Neural cell (in vitro differentiated cells): Measurements from ENCODE around the gene NYAP2. TPM values are rescaled to one million over a fixed set of nuclear protein-coding genes. Genes with fewer than 3 reads are reported as not detected.

ENCODE experiments used
- H2AFZ ChIP-seq: fragments of 200-600, 300-800 bp; sonication (generic), shearing (Covaris generic); 2 replicates; pipeline ENCODE4 v1.6.0; 2014; ENCODE audit warnings: low read depth, mild to moderate bottlenecking, antibody characterized with exemption, low read length, moderate library complexity
- H3F3A ChIP-seq: fragments of 200-600 bp; shearing (Covaris generic); 2 replicates; pipeline ENCODE4 v1.6.1; 2016; ENCODE audit warnings: mild to moderate bottlenecking, moderate library complexity, mixed read lengths, antibody characterized with exemption, low read length; ENCODE audit not compliant: insufficient read depth, poor library complexity, severe bottlenecking
- H3K27ac ChIP-seq: fragments of 200-600, 300-800 bp; sonication (generic), shearing (Covaris generic); 2 replicates; pipeline ENCODE4 v1.5.1; 2014; ENCODE audit warnings: mild to moderate bottlenecking, low read length, moderate library complexity
- H3K27me3 ChIP-seq: fragments of 300-800, 200-600 bp; sonication (generic), shearing (Covaris generic); 2 replicates; pipeline ENCODE4 v1.6.0; 2014; ENCODE audit warnings: mild to moderate bottlenecking, low read depth, low read length, moderate library complexity; ENCODE audit not compliant: insufficient read depth
- H3K36me3 ChIP-seq: fragments of 300-800, 200-600 bp; sonication (generic), shearing (Covaris generic); 2 replicates; pipeline ENCODE4 v1.5.1; 2014; ENCODE audit warnings: mild to moderate bottlenecking, antibody characterized with exemption, low read length, moderate library complexity; ENCODE audit not compliant: insufficient read depth
- H3K4me2 ChIP-seq: fragments of 300-800, 200-600 bp; sonication (generic), shearing (Covaris generic); 2 replicates; pipeline ENCODE4 v1.6.0; 2014; ENCODE audit warnings: mild to moderate bottlenecking, low read length
- H3K4me3 ChIP-seq: fragments of 300-800, 200-600 bp; sonication (generic), shearing (Covaris generic); 2 replicates; pipeline ENCODE4 v1.5.1; 2014; ENCODE audit warnings: mild to moderate bottlenecking, low read length, moderate library complexity
- H3K79me2 ChIP-seq: fragments of 200-600 bp; shearing (Covaris generic); replicated peaks from 2 replicates; pipeline ENCODE4 v1.6.0; 2014; ENCODE audit warnings: mild to moderate bottlenecking, low read length, moderate library complexity; ENCODE audit not compliant: insufficient read depth
- H3K9ac ChIP-seq: fragments of 300-800, 200-600 bp; sonication (generic), shearing (Covaris generic); 2 replicates; pipeline ENCODE4 v1.6.1; 2016; ENCODE audit warnings: mild to moderate bottlenecking, low read length, mixed read lengths
- H3K9me2 ChIP-seq: fragments of 200-600 bp; shearing (Covaris generic); 2 replicates; pipeline ENCODE4 v1.6.1; 2016; ENCODE audit warnings: mild to moderate bottlenecking, low read length, mixed read lengths; ENCODE audit not compliant: insufficient read depth
- H3K9me3 ChIP-seq: fragments of 200-600, 300-800 bp; sonication (generic), shearing (Covaris generic); 2 replicates; pipeline ENCODE4 v1.6.1; 2016; ENCODE audit warnings: mild to moderate bottlenecking, mixed run types, low read length, moderate library complexity, mixed read lengths
- H4K20me1 ChIP-seq: fragments of 200-600 bp; shearing (Covaris generic); 2 replicates; pipeline ENCODE4 v1.6.1; 2016; ENCODE audit warnings: mild to moderate bottlenecking, mixed run types; ENCODE audit not compliant: insufficient read depth
- EP300 ChIP-seq: fragments of 450-650 bp; conservative IDR thresholded peaks from 2 replicates; pipeline ENCODE4 v1.6.1; 2014; ENCODE audit warnings: antibody characterized with exemption, mild to moderate bottlenecking, moderate library complexity; ENCODE audit not compliant: poor library complexity, severe bottlenecking
- EZH2 ChIP-seq: fragments of 200-600, 300-800 bp; shearing (Covaris generic), sonication (generic); IDR thresholded peaks from 2 replicates; pipeline ENCODE4 v1.6.1; 2014; ENCODE audit warnings: antibody characterized with exemption, low read length, borderline replicate concordance, mild to moderate bottlenecking; ENCODE audit not compliant: insufficient read depth, poor library complexity, severe bottlenecking
- MXI1 ChIP-seq: fragments of 450-650 bp; conservative IDR thresholded peaks from 2 replicates; pipeline ENCODE4 v1.6.1; 2014; ENCODE audit warnings: antibody characterized with exemption, mild to moderate bottlenecking; ENCODE audit not compliant: poor library complexity, severe bottlenecking
- POLR2AphosphoS5 ChIP-seq: IDR thresholded peaks from 2 replicates; pipeline ENCODE4 v1.6.1; 2012
- RAD21 ChIP-seq: fragments of 450-650 bp; conservative IDR thresholded peaks from 2 replicates; pipeline ENCODE4 v1.6.1; 2014; ENCODE audit warnings: antibody characterized with exemption, mild to moderate bottlenecking, moderate library complexity
- SMC3 ChIP-seq: fragments of 450-650 bp; conservative IDR thresholded peaks from 2 replicates; pipeline ENCODE4 v1.6.1; 2014; ENCODE audit warnings: antibody characterized with exemption, mild to moderate bottlenecking, moderate library complexity; ENCODE audit not compliant: poor library complexity
- TAF1 ChIP-seq: IDR thresholded peaks from 2 replicates; pipeline ENCODE4 v1.6.1; 2012; ENCODE audit warnings: low read depth
- polyA plus RNA-seq: library from polyadenylated mRNA; depleted of rRNA; stranded (reverse); fragments of >200 nt; gene quantifications from 2 replicates; pipeline ENCODE4 v1.2.3, GENCODE V29; 2014
- TF ChIP-seq, protein P1 (sequence below): IDR thresholded peaks from 2 replicates; pipeline ENCODE4 v1.6.1; 2012; ENCODE audit warnings: borderline replicate concordance
- TF ChIP-seq, protein P2 (sequence below): fragments of 450-650 bp; IDR thresholded peaks from 2 replicates; pipeline ENCODE4 v1.5.1; 2014; ENCODE audit warnings: antibody characterized with exemption, mild to moderate bottlenecking, moderate library complexity; ENCODE audit not compliant: poor library complexity, severe bottlenecking

The NYAP2 gene
- polyA plus RNA-seq, 1 donor from 2014 or later, result 0.98 TPM

DNA sequence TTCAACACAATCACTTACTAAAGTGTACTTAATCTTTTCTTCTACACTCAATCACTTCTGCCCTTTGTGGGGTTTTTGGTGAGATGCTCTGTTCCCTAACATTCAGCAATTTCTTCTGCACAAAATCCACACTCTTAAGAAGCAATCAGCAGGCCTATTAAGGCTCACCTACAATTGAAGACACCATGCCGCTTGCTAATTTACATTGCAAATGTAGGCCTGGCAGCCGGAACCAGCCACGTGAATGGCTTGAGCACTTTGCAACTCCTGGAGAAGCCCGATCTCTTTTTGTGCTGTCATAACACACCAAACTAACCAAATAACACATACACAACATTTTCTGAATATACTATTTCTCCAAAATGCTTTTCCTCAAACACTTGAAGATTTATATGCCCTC is 66.3 kb downstream of the NYAP2 start:
- Histone ChIP-seq H3K9ac (no peak overlapping the region), H3K9me3 (no peaks in the 10 kb centered on the region), H3K27me3 (no peaks in the 10 kb centered on the region), H3F3A (no peaks in the 10 kb centered on the region), H3K4me3 (no peak overlapping the region), H3K36me3 (no peaks in the 10 kb centered on the region), H2AFZ (no peak overlapping the region), H3K27ac (no peak overlapping the region), H3K79me2 (no peaks in the 10 kb centered on the region), H4K20me1 (no peaks in the 10 kb centered on the region), H3K4me2 (no peak overlapping the region), H3K9me2 (no peaks in the 10 kb centered on the region)
- TF ChIP-seq EZH2 (no peak), TAF1 (no peak), RAD21 (no peak), SMC3 (no peak), MXI1 (no peak), POLR2AphosphoS5 (no peak), EP300 (no peak)
- TF ChIP-seq, protein P1, sequence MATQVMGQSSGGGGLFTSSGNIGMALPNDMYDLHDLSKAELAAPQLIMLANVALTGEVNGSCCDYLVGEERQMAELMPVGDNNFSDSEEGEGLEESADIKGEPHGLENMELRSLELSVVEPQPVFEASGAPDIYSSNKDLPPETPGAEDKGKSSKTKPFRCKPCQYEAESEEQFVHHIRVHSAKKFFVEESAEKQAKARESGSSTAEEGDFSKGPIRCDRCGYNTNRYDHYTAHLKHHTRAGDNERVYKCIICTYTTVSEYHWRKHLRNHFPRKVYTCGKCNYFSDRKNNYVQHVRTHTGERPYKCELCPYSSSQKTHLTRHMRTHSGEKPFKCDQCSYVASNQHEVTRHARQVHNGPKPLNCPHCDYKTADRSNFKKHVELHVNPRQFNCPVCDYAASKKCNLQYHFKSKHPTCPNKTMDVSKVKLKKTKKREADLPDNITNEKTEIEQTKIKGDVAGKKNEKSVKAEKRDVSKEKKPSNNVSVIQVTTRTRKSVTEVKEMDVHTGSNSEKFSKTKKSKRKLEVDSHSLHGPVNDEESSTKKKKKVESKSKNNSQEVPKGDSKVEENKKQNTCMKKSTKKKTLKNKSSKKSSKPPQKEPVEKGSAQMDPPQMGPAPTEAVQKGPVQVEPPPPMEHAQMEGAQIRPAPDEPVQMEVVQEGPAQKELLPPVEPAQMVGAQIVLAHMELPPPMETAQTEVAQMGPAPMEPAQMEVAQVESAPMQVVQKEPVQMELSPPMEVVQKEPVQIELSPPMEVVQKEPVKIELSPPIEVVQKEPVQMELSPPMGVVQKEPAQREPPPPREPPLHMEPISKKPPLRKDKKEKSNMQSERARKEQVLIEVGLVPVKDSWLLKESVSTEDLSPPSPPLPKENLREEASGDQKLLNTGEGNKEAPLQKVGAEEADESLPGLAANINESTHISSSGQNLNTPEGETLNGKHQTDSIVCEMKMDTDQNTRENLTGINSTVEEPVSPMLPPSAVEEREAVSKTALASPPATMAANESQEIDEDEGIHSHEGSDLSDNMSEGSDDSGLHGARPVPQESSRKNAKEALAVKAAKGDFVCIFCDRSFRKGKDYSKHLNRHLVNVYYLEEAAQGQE, result no peak
- TF ChIP-seq, protein P2, sequence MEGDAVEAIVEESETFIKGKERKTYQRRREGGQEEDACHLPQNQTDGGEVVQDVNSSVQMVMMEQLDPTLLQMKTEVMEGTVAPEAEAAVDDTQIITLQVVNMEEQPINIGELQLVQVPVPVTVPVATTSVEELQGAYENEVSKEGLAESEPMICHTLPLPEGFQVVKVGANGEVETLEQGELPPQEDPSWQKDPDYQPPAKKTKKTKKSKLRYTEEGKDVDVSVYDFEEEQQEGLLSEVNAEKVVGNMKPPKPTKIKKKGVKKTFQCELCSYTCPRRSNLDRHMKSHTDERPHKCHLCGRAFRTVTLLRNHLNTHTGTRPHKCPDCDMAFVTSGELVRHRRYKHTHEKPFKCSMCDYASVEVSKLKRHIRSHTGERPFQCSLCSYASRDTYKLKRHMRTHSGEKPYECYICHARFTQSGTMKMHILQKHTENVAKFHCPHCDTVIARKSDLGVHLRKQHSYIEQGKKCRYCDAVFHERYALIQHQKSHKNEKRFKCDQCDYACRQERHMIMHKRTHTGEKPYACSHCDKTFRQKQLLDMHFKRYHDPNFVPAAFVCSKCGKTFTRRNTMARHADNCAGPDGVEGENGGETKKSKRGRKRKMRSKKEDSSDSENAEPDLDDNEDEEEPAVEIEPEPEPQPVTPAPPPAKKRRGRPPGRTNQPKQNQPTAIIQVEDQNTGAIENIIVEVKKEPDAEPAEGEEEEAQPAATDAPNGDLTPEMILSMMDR, result no peak

DNA sequence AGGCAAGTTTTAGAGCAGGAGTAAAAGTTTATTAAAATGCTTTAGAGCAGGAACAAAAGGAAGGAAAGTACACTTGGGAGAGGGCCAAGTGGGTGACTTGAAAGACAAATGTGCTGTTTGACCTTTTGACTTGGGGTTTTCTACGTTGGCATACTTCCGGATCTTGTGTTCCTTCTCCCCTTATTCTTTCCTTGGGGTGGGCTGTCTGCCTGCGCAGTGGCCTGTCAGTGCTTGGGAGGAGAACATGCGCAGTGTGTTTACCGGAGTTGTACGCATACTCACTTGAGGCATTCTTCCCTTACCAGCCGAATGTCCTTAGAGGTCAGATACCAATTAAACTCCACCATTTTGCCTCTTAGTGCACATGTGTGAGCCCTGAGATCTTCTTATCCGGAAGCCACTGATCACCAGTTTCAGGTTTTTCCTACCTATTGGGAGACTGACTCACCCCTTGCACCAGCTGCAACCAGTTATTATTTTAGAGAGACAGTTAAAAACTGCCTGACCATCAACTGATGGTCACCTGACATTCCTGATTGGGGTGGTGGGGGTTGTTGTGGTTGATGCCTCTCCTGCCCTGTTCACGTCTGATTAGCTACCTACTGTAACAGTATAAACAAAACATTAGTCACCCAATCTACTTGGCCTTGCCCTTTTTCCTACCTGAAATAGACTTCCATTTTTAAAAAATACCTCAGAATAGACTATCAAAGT is 67.5 kb downstream of the NYAP2 start:
- no peak overlapping the region for H3K4me2 ChIP-seq
- H3K27me3 ChIP-seq, result no peaks in the 10 kb centered on the region
- no peaks in the 10 kb centered on the region for H3K36me3 ChIP-seq
- H3K27ac ChIP-seq, result no peak overlapping the region
- no peaks in the 10 kb centered on the region for H3K9me3 ChIP-seq
- H3K79me2 ChIP-seq, result no peaks in the 10 kb centered on the region
- no peaks in the 10 kb centered on the region for H3F3A ChIP-seq
- H2AFZ ChIP-seq, result no peak overlapping the region
- no peak overlapping the region for H3K9ac ChIP-seq
- H4K20me1 ChIP-seq, result no peaks in the 10 kb centered on the region
- H3K9me2 ChIP-seq, result no peaks in the 10 kb centered on the region
- no peak for TF ChIP-seq POLR2AphosphoS5
- TF ChIP-seq EZH2, result no peak
- TF ChIP-seq, protein P1, result no peak
- TF ChIP-seq, protein P2, result no peak
- no peak for TF ChIP-seq RAD21
- TF ChIP-seq SMC3, result no peak
- TF ChIP-seq TAF1, result no peak
- TF ChIP-seq MXI1, result no peak
- TF ChIP-seq EP300, result no peak
- H3K4me3 ChIP-seq, result no peak overlapping the region
